NCI-H2107 treated with DMSO at 0.1 percent for 48 hours (cell line): Measurements from ENCODE around the gene SMIM45.

ENCODE experiments used
- DNase-seq: peaks from one replicate; lab custom pipeline; 2025; ENCODE audit not compliant: unreplicated experiment; lab: John Stamatoyannopoulos, UW

SMIM45 gene

GRCh38 chr22:41968601-41969000, 16.7 kb downstream of the SMIM45 start:
- no peak for DNase-seq

DNA sequence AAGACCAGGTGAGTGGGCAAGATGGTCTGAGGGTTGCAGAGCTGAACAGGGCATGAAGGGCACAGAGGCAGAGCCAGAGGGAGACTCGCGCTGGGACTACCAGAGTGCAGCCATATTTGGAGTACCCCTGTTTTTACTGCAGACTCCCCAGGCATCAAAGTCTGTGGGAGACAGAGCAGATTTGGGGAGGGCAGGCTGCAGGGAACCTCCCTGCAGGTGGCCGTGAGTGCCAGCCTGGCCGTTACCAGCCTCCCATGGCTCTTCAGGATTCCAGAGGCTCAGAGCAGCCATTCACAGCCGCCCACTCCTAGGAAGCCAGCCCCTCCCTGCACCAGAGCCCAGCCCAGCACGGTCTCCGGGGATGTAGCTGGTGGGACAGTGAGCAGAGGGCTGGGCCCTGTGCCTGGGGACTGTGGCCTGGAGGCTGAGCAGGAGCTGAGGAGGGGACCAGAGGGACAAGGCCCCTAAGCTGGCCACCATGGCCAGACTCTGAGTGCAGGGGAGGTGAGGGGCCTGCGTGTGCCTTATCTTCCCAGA, 17.2 kb downstream of the SMIM45 start, which contains the start of gene SEPTIN3:
TSS of gene SEPTIN3 (plus strand) at position 334 of the 537 bp plus-strand sequence. CDS start 2,050 bp downstream, outside the sequence.
- DNase-seq: no peak

DNA sequence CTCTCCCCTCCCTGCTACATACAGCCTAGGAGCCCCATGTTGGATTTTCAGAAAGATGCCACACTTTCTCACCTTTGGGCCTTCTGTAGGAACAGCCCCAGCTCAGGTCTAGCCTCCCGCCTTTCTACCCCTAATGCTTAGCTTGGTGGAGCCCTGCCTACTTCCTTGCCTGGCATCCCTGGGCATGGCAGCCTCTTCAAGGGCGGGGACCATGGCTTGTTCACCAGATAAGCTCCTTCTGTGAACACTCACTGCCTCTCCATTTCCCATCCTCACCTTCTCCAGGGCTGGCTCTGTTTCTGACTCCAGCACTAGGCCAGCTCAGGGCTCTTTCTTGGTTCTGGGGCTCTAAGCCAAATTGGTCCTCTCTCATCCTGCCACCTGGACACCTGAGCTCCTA, 18.7 kb downstream of the SMIM45 start:
- no peak for DNase-seq

DNA sequence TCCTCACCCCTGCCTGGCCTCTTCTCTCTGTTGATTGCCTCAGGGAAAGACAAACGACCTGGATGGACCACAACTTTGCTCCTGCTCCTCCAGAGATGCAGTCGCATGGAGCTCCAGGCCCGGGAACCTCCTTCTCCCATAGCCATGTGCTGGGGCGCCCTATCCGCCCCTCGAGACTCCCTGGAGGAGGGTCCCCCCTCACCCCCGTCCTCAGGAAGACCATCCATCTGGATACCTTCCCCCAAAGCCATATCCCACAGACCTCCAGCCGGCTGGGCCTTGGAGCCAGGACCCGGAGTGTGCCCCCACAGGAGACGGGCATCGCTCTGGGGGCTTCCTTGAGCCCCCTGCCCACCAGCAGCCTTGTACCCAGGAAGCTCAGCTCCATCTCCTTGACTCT, 19.5 kb downstream of the SMIM45 start:
- no peak for DNase-seq

DNA sequence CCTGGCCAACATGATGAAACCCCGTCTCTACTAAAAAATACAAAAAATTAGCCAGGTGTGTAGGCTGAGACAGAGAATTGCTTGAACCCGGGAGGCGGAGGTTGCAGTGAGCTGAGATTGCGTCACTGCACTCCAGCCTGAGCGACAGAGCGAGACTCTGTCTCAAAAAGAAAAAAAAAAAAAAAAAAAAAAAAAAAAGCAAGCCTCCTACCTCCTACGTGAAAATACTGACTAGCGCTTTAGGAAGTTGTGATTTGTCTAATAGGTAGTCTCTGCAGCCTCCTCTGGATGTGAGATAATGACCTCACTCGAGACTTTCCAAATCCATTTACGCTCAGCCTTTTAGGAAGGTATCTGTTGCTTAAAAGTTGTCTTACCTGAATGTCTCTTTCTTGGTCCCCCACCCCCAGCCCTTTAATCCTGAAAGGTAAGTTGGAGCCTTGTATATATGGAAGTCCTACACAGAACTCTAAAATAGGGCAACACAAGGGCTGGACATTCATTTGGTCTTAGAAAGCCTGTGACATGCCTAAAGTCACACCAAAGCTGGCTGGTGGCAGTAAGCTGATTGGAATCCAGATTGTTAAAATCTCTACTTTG, 22.8 kb downstream of the SMIM45 start:
- no peak for DNase-seq

GRCh38 chr22:41975299-41976069, 23.5 kb downstream of the SMIM45 start:
- no peak for DNase-seq

- DNase-seq: peak; percentile 5
Measured at GRCh38 chr22:41976070-41976901, 24.3 kb downstream of the SMIM45 start.

- peak; percentile 32 for DNase-seq
Measured at GRCh38 chr22:41976961-41977566, 25.1 kb downstream of the SMIM45 start.

GRCh38 chr22:41978732-41979131, 26.8 kb downstream of the SMIM45 start:
- DNase-seq: no peak

DNA sequence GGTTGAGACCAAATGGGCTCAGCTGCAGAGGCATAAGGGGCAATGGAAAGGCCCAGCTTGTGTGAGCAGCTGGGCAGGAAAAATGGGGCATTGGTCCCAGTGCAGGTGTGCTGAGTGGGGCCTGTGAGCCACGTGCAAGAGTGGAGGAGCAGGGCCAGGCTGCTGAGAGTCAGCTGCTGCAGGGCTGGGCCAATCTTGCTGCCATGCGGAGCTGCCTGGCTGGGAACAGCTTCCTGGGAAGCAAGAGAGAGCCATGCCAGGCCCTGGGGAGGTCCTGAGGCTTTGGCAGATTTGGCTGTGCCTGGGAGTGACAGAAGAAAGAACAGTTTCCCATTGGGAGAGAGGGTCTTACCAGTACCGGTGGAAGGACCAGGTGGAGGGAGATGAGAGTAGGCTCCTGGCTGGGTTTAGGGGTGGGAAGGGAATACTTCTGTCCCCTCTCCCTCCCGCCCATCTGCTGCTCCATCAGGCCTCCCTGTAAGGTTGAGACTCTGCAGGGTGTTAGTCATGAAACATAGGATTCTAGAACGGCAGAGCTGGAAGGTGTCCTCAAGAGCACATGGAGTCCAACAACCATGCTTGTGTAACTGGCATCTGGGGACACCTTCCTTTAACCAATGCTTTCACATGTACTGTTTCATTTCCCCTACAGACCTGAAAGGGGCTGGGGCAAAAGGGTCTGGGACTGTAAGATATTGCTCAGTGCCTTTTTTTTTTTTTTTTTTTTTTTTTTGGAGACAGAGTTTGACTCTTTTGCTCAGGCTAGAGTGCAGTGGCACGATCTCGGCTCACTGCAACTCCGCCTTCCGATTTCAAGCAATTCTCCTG, 27.7 kb downstream of the SMIM45 start:
- DNase-seq: no peak

DNA sequence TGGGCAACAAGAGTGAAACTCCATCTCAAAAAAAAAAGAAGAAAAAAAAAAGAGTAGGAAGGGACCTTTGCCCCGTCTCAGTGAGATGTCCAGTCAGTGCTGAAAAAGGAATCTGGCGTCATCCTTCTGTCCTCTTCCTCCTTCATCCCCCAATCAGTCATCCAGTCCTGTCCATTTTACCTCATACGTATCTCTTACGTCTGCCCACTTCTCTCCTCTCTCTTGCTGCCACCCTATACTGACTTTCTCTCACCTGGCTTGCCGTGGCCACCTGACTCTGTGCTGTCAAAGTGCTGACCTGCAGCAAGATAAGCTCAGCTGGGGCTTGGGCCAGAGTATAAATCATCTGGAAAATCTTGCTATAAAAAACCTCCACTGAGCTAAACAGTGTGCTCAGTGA, 30.9 kb downstream of the SMIM45 start:
- no peak for DNase-seq

GRCh38 chr22:41983513-41984405, 31.8 kb downstream of the SMIM45 start:
- DNase-seq: no peak

- no peak for DNase-seq
Measured at GRCh38 chr22:41987276-41987675, 35.3 kb downstream of the SMIM45 start.

- DNase-seq: no peak
Measured at GRCh38 chr22:41989246-41989645, 37.3 kb downstream of the SMIM45 start.

GRCh38 chr22:41991111-41991510, 39.2 kb downstream of the SMIM45 start:
- DNase-seq: no peak

DNA sequence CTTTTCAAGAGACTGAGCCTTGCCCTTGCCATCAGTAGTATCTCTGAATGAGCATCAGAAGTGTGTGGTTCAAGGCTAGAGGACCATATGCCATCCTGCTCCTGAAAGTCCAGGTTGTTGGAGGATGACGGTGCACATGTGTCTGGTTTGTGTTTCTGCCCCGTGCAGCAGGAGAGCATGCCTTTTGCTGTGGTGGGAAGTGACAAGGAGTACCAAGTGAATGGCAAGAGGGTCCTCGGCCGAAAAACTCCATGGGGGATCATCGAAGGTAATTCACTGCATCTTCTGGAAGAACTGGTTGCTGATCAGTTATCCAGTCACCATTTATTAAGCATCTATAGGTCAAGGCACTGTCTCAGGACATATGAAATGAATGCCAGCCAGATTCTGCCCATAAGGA, 40.5 kb downstream of the SMIM45 start:
- DNase-seq: no peak

- no peak for DNase-seq
Measured at GRCh38 chr22:41995211-41995610, 43.3 kb downstream of the SMIM45 start.

GRCh38 chr22:41996826-41997225, 44.9 kb downstream of the SMIM45 start:
- no peak for DNase-seq
